Measurements from ENCODE around the gene GNG14.
"Not testable (repeated sequence)": the region's sequence is repeated elsewhere in the genome, so short reads cannot be mapped to it uniquely, and the experiment has no call there.

GNG14 gene

DNA sequence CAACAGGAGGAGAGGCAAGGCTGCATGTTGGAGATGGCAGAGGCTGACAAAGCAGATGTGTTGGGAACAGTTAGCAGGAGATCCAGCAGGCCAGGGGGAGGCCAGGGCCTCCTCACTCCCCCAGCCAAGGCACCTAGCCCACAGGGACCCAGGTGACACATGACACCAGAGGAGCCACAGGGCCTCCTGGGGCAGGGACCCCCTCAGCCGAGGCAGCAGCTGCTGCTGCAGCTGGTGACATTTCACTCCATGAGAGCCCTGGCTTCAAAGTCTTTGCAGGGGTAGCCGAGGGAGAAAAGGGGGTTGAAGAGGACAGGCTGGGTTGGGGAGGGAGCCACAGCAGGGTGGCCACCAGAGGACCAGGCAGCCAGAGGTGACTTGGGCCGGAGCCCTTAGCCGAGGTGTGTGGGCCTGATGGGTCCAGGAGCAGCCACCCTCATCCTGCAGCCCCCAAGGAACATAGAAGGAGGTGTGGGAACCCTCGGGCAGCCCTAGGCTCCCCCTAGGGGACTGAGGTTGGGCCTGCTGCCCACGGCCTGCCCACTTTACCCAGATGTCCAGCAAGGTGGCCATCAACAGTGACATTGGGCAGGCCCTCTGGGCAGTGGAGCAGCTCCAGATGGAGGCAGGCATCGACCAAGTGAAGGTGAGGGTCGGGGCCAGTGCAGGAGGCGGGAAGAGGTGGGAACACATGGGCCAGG is at the start of gene GNG14:
Gene GNG14 (plus strand): TSS at position 503 of the 701 bp plus-strand sequence. CDS start 51 bp downstream, at position 554.
- Histone ChIP-seq H3K27me3 (replicated peaks) (no peaks in the 10 kb centered on the region), H3K27ac (no peak within 1 kb of the TSS), H3K36me3 (replicated peaks) (peaks cover 8% of the 10 kb centered on the region), H3K4me3 (ENCODE audit: low read depth, low read length) (no peak within 1 kb of the TSS)
- DNase-seq: no peak
- TF ChIP-seq, protein P1, sequence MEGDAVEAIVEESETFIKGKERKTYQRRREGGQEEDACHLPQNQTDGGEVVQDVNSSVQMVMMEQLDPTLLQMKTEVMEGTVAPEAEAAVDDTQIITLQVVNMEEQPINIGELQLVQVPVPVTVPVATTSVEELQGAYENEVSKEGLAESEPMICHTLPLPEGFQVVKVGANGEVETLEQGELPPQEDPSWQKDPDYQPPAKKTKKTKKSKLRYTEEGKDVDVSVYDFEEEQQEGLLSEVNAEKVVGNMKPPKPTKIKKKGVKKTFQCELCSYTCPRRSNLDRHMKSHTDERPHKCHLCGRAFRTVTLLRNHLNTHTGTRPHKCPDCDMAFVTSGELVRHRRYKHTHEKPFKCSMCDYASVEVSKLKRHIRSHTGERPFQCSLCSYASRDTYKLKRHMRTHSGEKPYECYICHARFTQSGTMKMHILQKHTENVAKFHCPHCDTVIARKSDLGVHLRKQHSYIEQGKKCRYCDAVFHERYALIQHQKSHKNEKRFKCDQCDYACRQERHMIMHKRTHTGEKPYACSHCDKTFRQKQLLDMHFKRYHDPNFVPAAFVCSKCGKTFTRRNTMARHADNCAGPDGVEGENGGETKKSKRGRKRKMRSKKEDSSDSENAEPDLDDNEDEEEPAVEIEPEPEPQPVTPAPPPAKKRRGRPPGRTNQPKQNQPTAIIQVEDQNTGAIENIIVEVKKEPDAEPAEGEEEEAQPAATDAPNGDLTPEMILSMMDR (IDR thresholded peaks at IDR 0.05; ENCODE audit: low read depth, low read length, missing control alignments): peak; percentile 13
- in situ Hi-C loops (cut with HindIII; ENCODE audit: low pct_ligation_motif_present, low sequenced_read_pairs): no loop called here

GRCh38 chr19:12638611-12639182 is 49.1 kb upstream of the GNG14 start:
- Histone ChIP-seq H3K36me3 (replicated peaks) (no peaks in the 10 kb centered on the region), H3K27ac (no peak overlapping the region), H3K27me3 (replicated peaks) (no peaks in the 10 kb centered on the region), H3K4me3 (ENCODE audit: low read depth, low read length) (no peak overlapping the region)
- TF ChIP-seq, protein P1 (IDR thresholded peaks at IDR 0.05; ENCODE audit: low read depth, low read length, missing control alignments): no peak
- in situ Hi-C loops (cut with HindIII; ENCODE audit: low pct_ligation_motif_present, low sequenced_read_pairs): no loop called here
- DNase-seq: no peak

DNA sequence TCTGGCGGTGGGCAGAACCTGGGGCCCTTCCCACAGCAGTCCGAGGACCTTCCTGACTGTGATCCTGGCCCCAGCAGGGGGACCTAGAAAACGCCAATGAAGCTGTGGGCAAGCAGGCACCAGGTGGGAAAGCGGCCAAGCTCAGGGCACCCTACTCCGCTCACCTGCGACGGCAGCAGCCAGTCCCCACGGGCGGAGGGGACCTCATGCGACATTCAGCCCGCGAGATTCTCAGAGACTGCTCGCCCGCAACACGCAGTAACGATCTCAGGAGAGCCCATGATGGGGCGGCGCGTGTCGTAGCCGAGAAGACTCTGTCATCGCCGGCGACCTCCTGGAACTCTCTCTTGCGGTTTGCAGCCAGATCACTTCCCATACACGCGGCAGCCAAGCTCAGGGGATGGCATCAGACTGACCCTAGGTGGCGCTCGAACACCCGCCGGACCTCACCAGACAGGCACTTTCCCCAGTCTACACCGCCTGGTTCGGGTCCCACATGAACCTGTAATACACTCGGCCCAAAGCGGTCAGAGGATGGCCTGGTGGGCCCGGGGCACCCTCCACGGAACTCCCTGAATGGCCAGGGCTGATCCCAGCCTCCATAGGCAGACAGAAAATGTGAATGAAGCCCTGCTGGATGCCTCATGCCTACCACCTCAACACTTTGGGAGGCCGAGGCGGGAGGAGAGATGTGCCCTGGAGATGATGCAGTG is 47.7 kb upstream of the GNG14 start:
- in situ Hi-C loops (cut with HindIII; ENCODE audit: low pct_ligation_motif_present, low sequenced_read_pairs): no loop called here
- peak; percentile 84 for DNase-seq
- H3K4me3 ChIP-seq (ENCODE audit: low read depth, low read length): peak overlapping the region; percentile 12
- no peaks in the 10 kb centered on the region for H3K27me3 ChIP-seq (replicated peaks)
- H3K27ac ChIP-seq: no peak overlapping the region
- no peaks in the 10 kb centered on the region for H3K36me3 ChIP-seq (replicated peaks)
- TF ChIP-seq, protein P1 (IDR thresholded peaks at IDR 0.05; ENCODE audit: low read depth, low read length, missing control alignments): peak; percentile 87

GRCh38 chr19:12641456-12641855 is 46.3 kb upstream of the GNG14 start:
- DNase-seq: no peak
- TF ChIP-seq, protein P1 (IDR thresholded peaks at IDR 0.05; ENCODE audit: low read depth, low read length, missing control alignments): no peak
- in situ Hi-C loops (cut with HindIII; ENCODE audit: low pct_ligation_motif_present, low sequenced_read_pairs): no loop called here
- H3K4me3 ChIP-seq (ENCODE audit: low read depth, low read length): no peak overlapping the region
- no peaks in the 10 kb centered on the region for H3K27me3 ChIP-seq (replicated peaks)
- no peaks in the 10 kb centered on the region for H3K36me3 ChIP-seq (replicated peaks)
- no peak overlapping the region for H3K27ac ChIP-seq

DNA sequence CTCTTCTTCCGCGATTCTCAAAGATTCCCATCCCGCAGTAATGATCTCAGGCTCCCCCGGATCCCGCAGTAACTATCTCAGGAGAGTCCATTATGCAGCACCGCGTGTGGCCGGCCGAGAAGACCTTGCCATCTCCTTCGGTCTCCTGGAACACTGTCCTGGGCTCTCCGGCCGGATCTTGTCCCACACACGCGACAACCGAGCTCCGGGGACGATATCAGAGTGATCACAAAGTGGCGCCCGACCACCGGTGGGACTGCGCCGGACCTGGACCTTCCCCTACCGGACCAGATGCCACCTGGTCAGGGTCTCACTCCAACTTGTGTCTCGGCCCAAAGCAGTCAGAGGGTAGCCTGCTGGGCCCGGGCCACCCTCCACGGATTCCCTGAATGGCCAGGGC is 45.3 kb upstream of the GNG14 start:
- no peaks in the 10 kb centered on the region for H3K36me3 ChIP-seq (replicated peaks)
- no peak for DNase-seq
- no peaks in the 10 kb centered on the region for H3K27me3 ChIP-seq (replicated peaks)
- TF ChIP-seq, protein P1 (IDR thresholded peaks at IDR 0.05; ENCODE audit: low read depth, low read length, missing control alignments): no peak
- H3K27ac ChIP-seq: no peak overlapping the region
- no peak overlapping the region for H3K4me3 ChIP-seq (ENCODE audit: low read depth, low read length)
- in situ Hi-C loops (cut with HindIII; ENCODE audit: low pct_ligation_motif_present, low sequenced_read_pairs): no loop called here

- in situ Hi-C loops (cut with HindIII; ENCODE audit: low pct_ligation_motif_present, low sequenced_read_pairs); H3K27me3 ChIP-seq (replicated peaks): not testable (repeated sequence)
Observed at GRCh38 chr19:12643716-12644115, 44.1 kb upstream of the GNG14 start.

More at GRCh38 chr19:12643716-12644115, 44.1 kb upstream of the GNG14 start:
- not testable (repeated sequence) for H3K4me3 ChIP-seq (ENCODE audit: low read depth, low read length); H3K27ac ChIP-seq; H3K36me3 ChIP-seq (replicated peaks); DNase-seq
